Lung (tissue), 13 donors: ENCODE data around the gene CNNM4. TPM values are rescaled to one million over a fixed set of nuclear protein-coding genes. Genes with fewer than 3 reads are reported as not detected.

Experiments
- ATAC-seq: fragments of 200-7000 bp; cut with Tn5 transposase; one replicate; pipeline ENCODE4 v1.9.1; 2020; ENCODE audit warnings: moderate number of reproducible peaks; ENCODE audit not compliant: insufficient read depth, low FRiP score
- DNase-seq, 3 donors: peaks; one replicate each; pipeline ENCODE4 v3.0.0-alpha.2; 2013 to 2017
- H3K27ac ChIP-seq, 2 donors: one replicate each; pipeline ENCODE4 v1.5.1; 2013; ENCODE audit warnings: mild to moderate bottlenecking in 2 of 2, moderate library complexity in 2 of 2, control low read depth in 1 of 2, inconsistent platforms in 1 of 2, low read depth in 1 of 2, low read length in 1 of 2
- H3K27me3 ChIP-seq, 3 donors: one replicate each; pipeline ENCODE4 v1.5.1; 2013; ENCODE audit warnings: low read length in 2 of 3; ENCODE audit not compliant: control insufficient read depth in 3 of 3, insufficient read depth in 3 of 3
- H3K36me3 ChIP-seq, 4 donors: one replicate each; pipeline ENCODE4 v1.5.1; 2013; ENCODE audit warnings: low read length in 4 of 4, mild to moderate bottlenecking in 1 of 4, moderate library complexity in 1 of 4; ENCODE audit not compliant: control insufficient read depth in 4 of 4, insufficient read depth in 4 of 4
- H3K4me1 ChIP-seq, 5 donors: one replicate each; pipeline ENCODE4 v1.5.1; 2013; ENCODE audit warnings: low read length in 5 of 5, mild to moderate bottlenecking in 2 of 5, moderate library complexity in 1 of 5; ENCODE audit not compliant: control insufficient read depth in 5 of 5, insufficient read depth in 5 of 5
- H3K4me3 ChIP-seq: one replicate; pipeline ENCODE4 v1.5.1; 2013; ENCODE audit warnings: mild to moderate bottlenecking, control low read depth, moderate library complexity
- H3K9ac ChIP-seq, 2 donors: one replicate each; pipeline ENCODE4 v1.5.1; 2013; ENCODE audit warnings: low read length in 2 of 2, control low read depth in 1 of 2; ENCODE audit not compliant: insufficient read depth in 1 of 2
- H3K9me3 ChIP-seq, 4 donors: one replicate each; pipeline ENCODE4 v1.5.1; 2013; ENCODE audit warnings: low read length in 3 of 4, mild to moderate bottlenecking in 1 of 4, moderate library complexity in 1 of 4; ENCODE audit not compliant: control insufficient read depth in 4 of 4, insufficient read depth in 3 of 4
- WGBS, 2 donors: extraction: QIAGEN DNeasy Blood & Tissue Kit; methylation state at CpG; one replicate each; pipeline ENCODE4 v1.1.7; 2013; 5-methylcytosine and 5-hydroxymethylcytosine counted together
- polyA plus RNA-seq, 2 donors: library from polyadenylated mRNA; stranded (reverse); fragments of 200-250 nt; gene quantifications; one replicate each; pipeline ENCODE4 v1.2.1, GENCODE V29; 2013
- small RNA-seq: library from RNA; depleted of rRNA; stranded (forward); fragments of <200 nt; gene quantifications from one replicate; pipeline ENCODE3, GENCODE V24; 2014; ENCODE audit warnings: low replicate concordance
- total RNA-seq, 2 donors: library from RNA; depleted of rRNA in 1 of 2; stranded (reverse); fragments of >200 nt in 1 of 2; gene quantifications; one replicate each; pipeline ENCODE4 v1.2.1, GENCODE V29; 2014 to 2021
- TF ChIP-seq, protein P1 (sequence below): IDR thresholded peaks from 2 replicates; pipeline ENCODE4 v1.5.1; 2012; ENCODE audit warnings: mild to moderate bottlenecking; ENCODE audit errors: control extremely low read depth, extremely low read depth
- donor health status: control.
- donor health status: control.
- donor health status: Bipolar disorder and iron deficiency.
- donor health status: healthy.
- donor health status: DM: yes; HTN: yes; CAD: no.

The CNNM4 gene
- total and polyA plus RNA-seq, 4 donors = 4.0 to 19.8 (median 12.3) TPM

DNA sequence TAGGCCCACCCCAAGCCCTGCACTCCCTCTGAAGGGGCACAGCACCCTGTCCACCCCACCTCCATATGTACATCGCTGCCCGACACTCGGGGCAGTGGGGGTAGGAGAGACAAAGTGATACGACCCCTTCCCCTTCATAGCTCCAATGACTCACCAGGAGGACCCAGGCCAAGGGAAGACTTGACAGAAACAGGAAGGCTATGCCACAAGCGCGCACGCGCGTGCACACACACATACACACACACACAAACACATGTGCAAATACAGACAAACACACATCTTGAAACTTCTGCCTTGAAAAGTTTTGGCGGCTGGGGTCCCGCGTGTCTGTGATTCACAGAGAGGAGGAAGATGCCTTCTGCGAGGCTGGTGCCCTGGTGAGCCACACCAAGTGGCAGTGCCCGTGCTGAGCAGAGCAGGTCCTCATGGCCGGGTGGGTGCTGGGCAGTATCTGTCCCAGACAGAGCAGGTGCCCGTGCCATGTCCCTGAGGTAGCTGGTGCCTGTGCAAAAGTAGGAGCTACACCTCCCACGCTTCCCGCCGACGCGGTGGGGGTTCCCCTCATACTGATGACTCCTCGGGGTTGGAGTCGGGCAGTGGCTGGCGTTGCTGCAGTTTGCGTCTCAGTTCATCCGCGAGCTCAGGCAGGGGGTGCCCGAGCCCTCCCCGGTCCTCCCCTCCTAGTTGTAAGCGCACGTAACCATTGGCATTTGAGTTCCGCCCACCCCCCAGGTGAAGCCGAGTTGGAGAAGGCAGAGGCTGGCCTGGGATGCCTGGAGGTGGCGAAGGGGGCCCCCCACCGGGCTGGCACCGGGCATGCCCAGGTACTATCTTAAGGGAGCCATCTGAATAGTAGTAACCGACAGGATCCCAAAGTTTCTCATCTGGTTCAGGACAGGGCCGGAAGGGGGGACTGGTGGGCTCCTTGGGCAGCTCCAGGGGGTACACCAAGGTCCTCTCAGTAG is 99.6 kb downstream of the CNNM4 start:
- WGBS, 2 donors = 76 to 81% methylated on average over 38 of the region's 38 CpGs
- no peaks in the 10 kb centered on the region for H3K9me3 ChIP-seq
- TF ChIP-seq, protein P1, sequence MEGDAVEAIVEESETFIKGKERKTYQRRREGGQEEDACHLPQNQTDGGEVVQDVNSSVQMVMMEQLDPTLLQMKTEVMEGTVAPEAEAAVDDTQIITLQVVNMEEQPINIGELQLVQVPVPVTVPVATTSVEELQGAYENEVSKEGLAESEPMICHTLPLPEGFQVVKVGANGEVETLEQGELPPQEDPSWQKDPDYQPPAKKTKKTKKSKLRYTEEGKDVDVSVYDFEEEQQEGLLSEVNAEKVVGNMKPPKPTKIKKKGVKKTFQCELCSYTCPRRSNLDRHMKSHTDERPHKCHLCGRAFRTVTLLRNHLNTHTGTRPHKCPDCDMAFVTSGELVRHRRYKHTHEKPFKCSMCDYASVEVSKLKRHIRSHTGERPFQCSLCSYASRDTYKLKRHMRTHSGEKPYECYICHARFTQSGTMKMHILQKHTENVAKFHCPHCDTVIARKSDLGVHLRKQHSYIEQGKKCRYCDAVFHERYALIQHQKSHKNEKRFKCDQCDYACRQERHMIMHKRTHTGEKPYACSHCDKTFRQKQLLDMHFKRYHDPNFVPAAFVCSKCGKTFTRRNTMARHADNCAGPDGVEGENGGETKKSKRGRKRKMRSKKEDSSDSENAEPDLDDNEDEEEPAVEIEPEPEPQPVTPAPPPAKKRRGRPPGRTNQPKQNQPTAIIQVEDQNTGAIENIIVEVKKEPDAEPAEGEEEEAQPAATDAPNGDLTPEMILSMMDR = no peak
- H3K36me3 ChIP-seq = peaks cover 0 to 44% (median 29%) of the 10 kb centered on the region in 4 donors
- peak overlapping the region in 1 of 2 donors; percentile 44 for H3K27ac ChIP-seq
- peaks cover 0 to 29% (median 4%) of the 10 kb centered on the region in 5 donors for H3K4me1 ChIP-seq
- no peak overlapping the region for H3K9ac ChIP-seq
- no peak overlapping the region for H3K4me3 ChIP-seq
- DNase-seq = no peak
- H3K27me3 ChIP-seq = no peaks in the 10 kb centered on the region
- ATAC-seq = no peak

DNA sequence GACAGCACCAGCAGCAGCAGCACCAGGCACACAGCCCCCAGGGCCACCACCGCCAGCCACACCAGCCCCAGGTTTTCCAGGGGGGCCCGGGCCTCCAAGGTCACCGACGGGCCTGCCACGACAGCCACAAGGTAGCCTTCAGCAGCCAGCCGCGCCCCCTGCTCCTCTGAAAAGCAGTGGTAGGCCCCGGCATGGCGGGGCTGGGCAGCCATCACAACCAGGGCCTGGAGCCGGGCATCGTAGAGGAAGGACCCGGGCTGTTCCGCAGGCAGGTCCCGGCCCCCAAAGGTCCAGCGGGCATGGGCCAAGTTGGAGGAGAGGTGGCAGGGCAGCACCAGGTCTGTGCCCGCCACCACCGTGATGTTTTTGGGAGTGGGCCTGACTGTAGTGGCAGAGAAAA is 100.4 kb downstream of the CNNM4 start:
- no peak for DNase-seq
- TF ChIP-seq, protein P1 = no peak
- peaks cover 0 to 51% (median 36%) of the 10 kb centered on the region in 4 donors for H3K36me3 ChIP-seq

More for the DNA sequence above, 100.4 kb downstream of the CNNM4 start:
- Histone ChIP-seq H3K27ac (no peak overlapping the region), H3K9me3 (no peaks in the 10 kb centered on the region), H3K9ac (no peak overlapping the region), H3K27me3 (no peaks in the 10 kb centered on the region), H3K4me3 (no peak overlapping the region), H3K4me1 (peaks cover 0 to 29% (median 4%) of the 10 kb centered on the region in 5 donors)
- ATAC-seq = no peak
- 94 to 97% methylated on average over 17 of the region's 17 CpGs for WGBS, 2 donors

Small RNA genes lying within 50 kb of the gene (small RNA-seq; reads per million reads assigned to genes)
- gene MIR3127 = not detected

Other genes starting within 250 kb of the CNNM4 start
- gene ARID5A, start 224.2 kb upstream of the CNNM4 start, total RNA-seq = 10 to 100 TPM; 12.5 to 33.5 TPM
- 10 to 100 TPM; 23.2 to 61.9 TPM for gene ARID5A, start 224.2 kb upstream of the CNNM4 start, polyA plus RNA-seq
- 10 to 100 TPM; 49.1 to 91.4 TPM for gene KANSL3, start 122.6 kb upstream of the CNNM4 start, total RNA-seq
- gene KANSL3, start 122.6 kb upstream of the CNNM4 start, polyA plus RNA-seq = 10 to 100 TPM; 16.7 to 18.2 TPM
- gene FER1L5, start 118.1 kb upstream of the CNNM4 start, total RNA-seq = under 1 TPM; 0.64 to 0.77 TPM
- under 1 TPM; 0.09 to 0.16 TPM for gene FER1L5, start 118.1 kb upstream of the CNNM4 start, polyA plus RNA-seq
- 10 to 100 TPM; 16.7 to 36.3 TPM for gene LMAN2L, start 20.8 kb upstream of the CNNM4 start, total RNA-seq
- gene LMAN2L, start 20.8 kb upstream of the CNNM4 start, polyA plus RNA-seq = 10 to 100 TPM in 1 of 2 donors, 1 to 10 TPM in 1; 8.6 to 16.3 TPM
- gene CNNM3, start 55.4 kb downstream of the CNNM4 start, total RNA-seq = 10 to 100 TPM; 21.7 to 31.4 TPM
- gene CNNM3, start 55.4 kb downstream of the CNNM4 start, polyA plus RNA-seq = 1 to 10 TPM; 7.2 to 7.6 TPM
- 1 to 10 TPM; 6.4 to 6.9 TPM for gene ANKRD23, start 83.1 kb downstream of the CNNM4 start, total RNA-seq
- 1 to 10 TPM; 1.5 to 2.4 TPM for gene ANKRD23, start 83.1 kb downstream of the CNNM4 start, polyA plus RNA-seq
- gene ANKRD39, start 97.1 kb downstream of the CNNM4 start, total RNA-seq = 10 to 100 TPM in 1 of 2 donors, 1 to 10 TPM in 1; 7.4 to 16.9 TPM
- 10 to 100 TPM; 15.5 to 15.7 TPM for gene ANKRD39, start 97.1 kb downstream of the CNNM4 start, polyA plus RNA-seq
- gene SEMA4C, start 109.2 kb downstream of the CNNM4 start, total RNA-seq = 10 to 100 TPM; 34.7 to 42.0 TPM
- 10 to 100 TPM; 18.8 to 23.0 TPM for gene SEMA4C, start 109.2 kb downstream of the CNNM4 start, polyA plus RNA-seq
- gene FAM178B, start 225.7 kb downstream of the CNNM4 start, total RNA-seq = 1 to 10 TPM; 1.2 to 1.4 TPM
- gene FAM178B, start 225.7 kb downstream of the CNNM4 start, polyA plus RNA-seq = under 1 TPM; 0.23 to 0.43 TPM